K562 (cell line): ENCODE data around the gene ERCC6. TPM values are rescaled to one million over a fixed set of nuclear protein-coding genes. Genes with fewer than 3 reads are reported as not detected.

ENCODE experiments used
- ATAC-seq: fragments of 200-7000 bp; cut with Tn5 transposase; 3 replicates; pipeline ENCODE4 v1.9.1; 2020; ENCODE audit warnings: moderate library complexity
- BruUV-seq: library from RNA; stranded (reverse); fragments of 400-500 nt; replicated peaks from 2 replicates; lab custom pipeline; 2021; lab: Mats Ljungman, UMichigan
- CTCF ChIA-PET: fragments of 300-600 bp; formaldehyde crosslinking; extraction: SDS; loops from one replicate; lab custom pipeline; 2021; ENCODE audit warnings: low intra/inter-chr PET ratio; lab: Yijun Ruan, JAX
- POLR2A ChIA-PET: fragments of 300-600, 350-650 bp; sonication (Branson Sonifier 250); formaldehyde crosslinking; extraction: SDS; loops from one replicate; lab custom pipeline; 2021; ENCODE audit warnings: antibody characterized with exemption, inconsistent platforms; lab: Yijun Ruan, JAX
- DNase-seq, 4 experiments: peaks; one replicate each; pipeline versions ENCODE4 v3.0.0 to v3.0.0-alpha.2; 2011 to 2018; ENCODE audit warnings: low spot score in 3 of 4, mixed read lengths in 3 of 4; ENCODE audit errors: extremely low read depth in 1 of 4
- FAIRE-seq: peaks from 2 replicates; lab custom pipeline; 2011; peaks lifted over from hg19 to GRCh38; lab: Jason Lieb, UNC
- H2AFZ ChIP-seq: 2 replicates; pipeline ENCODE4 v1.6.0; 2011; ENCODE audit warnings: low read depth, low read length, control low read depth, inconsistent platforms
- H3K27ac ChIP-seq: fragments of 200-600 bp; 3 replicates; pipeline ENCODE4 v1.8.0; 2011; ENCODE audit warnings: low read depth, mild to moderate bottlenecking, control low read depth, inconsistent platforms, low read length, moderate library complexity, mixed read lengths; ENCODE audit errors: extremely low read depth
- H3K27me3 ChIP-seq, 2 experiments: fragments of 300-600 bp in 1 of 2; 2 replicates in 1 of 2; 3 replicates in 1 of 2; pipeline versions ENCODE4 v1.6.0 to v1.8.0; 2011; ENCODE audit warnings: inconsistent platforms in 2 of 2, low read length in 2 of 2, mild to moderate bottlenecking in 1 of 2, mixed read lengths in 1 of 2, moderate library complexity in 1 of 2; ENCODE audit not compliant: control insufficient read depth in 2 of 2, insufficient read depth in 2 of 2
- H3K36me3 ChIP-seq: fragments of 300-600 bp; 3 replicates; pipeline ENCODE4 v1.8.0; 2011; ENCODE audit warnings: mild to moderate bottlenecking, low read length, inconsistent platforms; ENCODE audit not compliant: control insufficient read depth, insufficient read depth
- H3K4me1 ChIP-seq, 2 experiments: fragments of 200-600 bp in 1 of 2; replicated peaks in 1 of 2; 2 replicates in 1 of 2; 3 replicates in 1 of 2; pipeline versions ENCODE4 v1.5.1 to v1.8.0; 2011; ENCODE audit warnings: inconsistent platforms in 2 of 2, low read length in 2 of 2, mild to moderate bottlenecking in 1 of 2, mixed read lengths in 1 of 2, moderate library complexity in 1 of 2; ENCODE audit not compliant: control insufficient read depth in 2 of 2, insufficient read depth in 2 of 2
- H3K4me2 ChIP-seq: 2 replicates; pipeline ENCODE4 v1.6.1; 2011; ENCODE audit warnings: low read length, control low read depth, inconsistent platforms, mixed read lengths; ENCODE audit not compliant: insufficient read depth
- H3K4me3 ChIP-seq: fragments of 200-600 bp; sonication (generic), shearing (Covaris generic); 2 replicates; pipeline ENCODE4 v1.5.1; 2016; ENCODE audit warnings: control low read depth, inconsistent platforms
- H3K79me2 ChIP-seq: fragments of 200-600 bp; 3 replicates; pipeline ENCODE4 v1.8.0; 2011; ENCODE audit warnings: low read length, inconsistent platforms; ENCODE audit not compliant: control insufficient read depth, insufficient read depth
- H3K9ac ChIP-seq, 2 experiments: 2 replicates each; pipeline versions ENCODE4 v1.6.0 to v1.6.1; 2011; ENCODE audit warnings: low read depth in 2 of 2, low read length in 2 of 2, control low read depth in 1 of 2, inconsistent platforms in 1 of 2, mild to moderate bottlenecking in 1 of 2, mixed read lengths in 1 of 2; ENCODE audit not compliant: insufficient read depth in 1 of 2
- H3K9me1 ChIP-seq: one replicate; pipeline ENCODE4 v1.6.0; 2011; ENCODE audit warnings: inconsistent platforms, mild to moderate bottlenecking, low read length, moderate library complexity; ENCODE audit not compliant: control insufficient read depth, insufficient read depth
- H3K9me3 ChIP-seq: replicated peaks from 2 replicates; pipeline ENCODE4 v1.5.1; 2011; ENCODE audit warnings: low read depth, low read length, inconsistent platforms; ENCODE audit not compliant: control insufficient read depth, insufficient read depth
- H4K20me1 ChIP-seq: replicated peaks from 2 replicates; pipeline ENCODE4 v1.6.1; 2011; ENCODE audit warnings: low read length, inconsistent platforms, mixed read lengths; ENCODE audit not compliant: control insufficient read depth, insufficient read depth
- E2F5 ChIP-seq: sonication (generic); formaldehyde crosslinking; IDR thresholded peaks from 2 replicates; pipeline ENCODE4 v1.8.0; 2022; ENCODE audit warnings: mild to moderate bottlenecking, missing genetic modification reagents
- NKRF ChIP-seq: fragments of 450-650 bp; IDR thresholded peaks from 2 replicates; pipeline ENCODE4 v1.6.1; 2016; ENCODE audit warnings: borderline replicate concordance
- PHF8 ChIP-seq: fragments of 200-600 bp; sonication (generic); IDR thresholded peaks from 2 replicates; pipeline ENCODE4 v1.6.1; 2012; ENCODE audit warnings: mixed run types, mild to moderate bottlenecking, inconsistent platforms, low read length, moderate library complexity, borderline replicate concordance
- RAD21 ChIP-seq, 2 experiments: fragments of 250-450 bp in 1 of 2; fragments of 450-650 bp in 1 of 2; sonication (Bioruptor Pico) in 1 of 2; formaldehyde crosslinking in 1 of 2; IDR thresholded peaks in 1 of 2; conservative IDR thresholded peaks in 1 of 2; 2 replicates each; pipeline versions ENCODE4 v1.4.0 to v1.8.0; 2020 to 2022; ENCODE audit warnings: mild to moderate bottlenecking in 2 of 2, moderate library complexity in 1 of 2
- WGBS: fragments of 100-300 bp; shearing (Covaris generic); methylation state at CpG from one replicate; pipeline ENCODE4 v1.1.6; 2016; ENCODE audit warnings: low coverage, mixed read lengths; ENCODE audit not compliant: insufficient coverage; ENCODE audit errors: missing lambda C conversion rate; 5-methylcytosine and 5-hydroxymethylcytosine counted together
- in situ Hi-C: fragments of 300-500 bp; cut with MboI; formaldehyde crosslinking; loops from 4 replicates; pipeline ENCODE4 v1.15.0; 2018; ENCODE audit warnings: inconsistent platforms, mixed read lengths
- intact Hi-C: fragments of 100-400 bp; cut with micrococcal nuclease; formaldehyde crosslinking; loops from 2 replicates; pipeline ENCODE4 v1.14.2; 2022
- polyA plus RNA-seq, 8 experiments: library from polyadenylated mRNA; depleted of rRNA in 4 of 8; stranded (reverse) in 5 of 8; unstranded in 3 of 8; fragments of >200 nt; fragmentation: Nextera tagmentation in 2 of 8; fragmentation: Illumina TruSeq in 1 of 8; extraction: Ambion mirVana in 2 of 8; extraction: Trizol in 1 of 8; gene quantifications; 2 replicates each; pipeline versions ENCODE4 v1.2.1 to v1.2.3, GENCODE V29; 2011 to 2014; ENCODE audit warnings: inconsistent platforms in 1 of 8, missing spikeins in 1 of 8
- total RNA-seq, 7 experiments: library from RNA; depleted of rRNA in 6 of 7; stranded (reverse); fragments of >200 nt in 6 of 7; fragmentation: Illumina TruSeq in 2 of 7; extraction: Trizol in 2 of 7; gene quantifications; 2 replicates each; pipeline versions ENCODE4 v1.2.1 to v1.2.3, GENCODE V29; 2011 to 2021; ENCODE audit warnings: low replicate concordance in 1 of 7

ERCC6 gene
- total and polyA plus RNA-seq, 9 of the 15 experiments (the other 6 are each of a cell fraction or from before 2014, with no cell fraction given) = 7.8 to 17.7 (median 11.8) TPM

GRCh38 chr10:49562893-49563292 is 24.0 kb upstream of the ERCC6 start:
- CTCF ChIA-PET = no interaction called here
- 0% methylated on average over 1 of the region's 1 CpG for WGBS

More at GRCh38 chr10:49562893-49563292, 24.0 kb upstream of the ERCC6 start:
- FAIRE-seq (no peak), ATAC-seq (no peak), DNase-seq (no peak)
- H3K27me3 ChIP-seq = peaks cover 14 to 20% of the 10 kb centered on the region in 2 experiments
- intact Hi-C loops = no loop called here
- no peaks in the 10 kb centered on the region for H3K36me3 ChIP-seq
- H3K9me1 ChIP-seq = no peaks in the 10 kb centered on the region
- H3K4me1 ChIP-seq = no peaks in the 10 kb centered on the region
- H3K9me3 ChIP-seq = no peaks in the 10 kb centered on the region
- TF ChIP-seq E2F5 (no peak), NKRF (no peak), RAD21 (CRISPR knock-in tag; conservative IDR thresholded peaks at IDR 0.05 in 1 of 2, IDR thresholded peaks at IDR 0.05 in 1 of 2) (no peak), PHF8 (no peak)
- BruUV-seq = no TSS peak
- in situ Hi-C loops = no loop called here
- no peaks in the 10 kb centered on the region for H3K79me2 ChIP-seq
- no peak overlapping the region for H3K4me3 ChIP-seq
- no peak overlapping the region for H2AFZ ChIP-seq
- POLR2A ChIA-PET = interaction anchor here (1.6 kb wide), 1 partner anchor 24 kb away, joined by 3 read pairs; the partner anchor contains the start of gene ERCC6
- H4K20me1 ChIP-seq = no peaks in the 10 kb centered on the region
- H3K27ac ChIP-seq = no peak overlapping the region
- no peak overlapping the region for H3K9ac ChIP-seq
- H3K4me2 ChIP-seq = no peak overlapping the region
